NCI-H2029 treated with DMSO at 0.1 percent for 48 hours (cell line): ENCODE data around the gene TGFB1I1.
"Not testable (repeated sequence)": the region's sequence is repeated elsewhere in the genome, so short reads cannot be mapped to it uniquely, and the experiment has no call there.

Experiments
- DNase-seq: peaks from one replicate; lab custom pipeline; 2025; lab: John Stamatoyannopoulos, UW

TGFB1I1 gene

GRCh38 chr16:31517800-31518402 is 45.9 kb downstream of the TGFB1I1 start:
- no peak for DNase-seq

- no peak for DNase-seq
Observed at GRCh38 chr16:31519759-31520431, 47.9 kb downstream of the TGFB1I1 start.

GRCh38 chr16:31521368-31521767 is 49.4 kb downstream of the TGFB1I1 start:
- no peak for DNase-seq

GRCh38 chr16:31522071-31522470 is 50.1 kb downstream of the TGFB1I1 start:
- no peak for DNase-seq

GRCh38 chr16:31523768-31524167 is 51.8 kb downstream of the TGFB1I1 start:
- not testable (repeated sequence) for DNase-seq

GRCh38 chr16:31525113-31525512 is 53.2 kb downstream of the TGFB1I1 start:
- DNase-seq = no peak
